G401.6 (cell line): ENCODE results near the gene TRIP6.

Experiments used
- FAIRE-seq: peaks from 2 replicates; lab custom pipeline; 2012; peaks lifted over from hg19 to GRCh38; lab: Jason Lieb, UNC

TRIP6 gene

GRCh38 chr7:100873599-100874299, 6.6 kb downstream of the TRIP6 start:
- FAIRE-seq: no peak

GRCh38 chr7:100874300-100874576, 7.1 kb downstream of the TRIP6 start:
- FAIRE-seq: no peak

GRCh38 chr7:100874577-100875355, 7.6 kb downstream of the TRIP6 start, which contains the start of gene SRRT:
Gene SRRT (plus strand): TSS chr7:100875103. CDS start chr7:100875591, 488 bp downstream.
- FAIRE-seq: peak; percentile 96

- FAIRE-seq: no peak
Measured at GRCh38 chr7:100875356-100875751, 8.2 kb downstream of the TRIP6 start.

GRCh38 chr7:100878013-100878412, 10.8 kb downstream of the TRIP6 start:
- no peak for FAIRE-seq

- FAIRE-seq: no peak
Measured at GRCh38 chr7:100878685-100879084, 11.5 kb downstream of the TRIP6 start.

GRCh38 chr7:100879685-100880261, 12.6 kb downstream of the TRIP6 start:
- FAIRE-seq: no peak

- no peak for FAIRE-seq
Measured at GRCh38 chr7:100880645-100881044, 13.5 kb downstream of the TRIP6 start.

GRCh38 chr7:100881136-100881535, 13.9 kb downstream of the TRIP6 start:
- no peak for FAIRE-seq

GRCh38 chr7:100882201-100882600, 15.0 kb downstream of the TRIP6 start:
- FAIRE-seq: no peak

GRCh38 chr7:100882785-100883526, 15.8 kb downstream of the TRIP6 start:
- FAIRE-seq: no peak

GRCh38 chr7:100884736-100885439, 17.7 kb downstream of the TRIP6 start:
- FAIRE-seq: no peak

GRCh38 chr7:100885440-100886141, 18.4 kb downstream of the TRIP6 start:
- FAIRE-seq: no peak

GRCh38 chr7:100886142-100886935, 19.2 kb downstream of the TRIP6 start:
- no peak for FAIRE-seq

- no peak for FAIRE-seq
Measured at GRCh38 chr7:100886936-100887515, 19.8 kb downstream of the TRIP6 start.

GRCh38 chr7:100887516-100888290, 20.5 kb downstream of the TRIP6 start:
- no peak for FAIRE-seq

GRCh38 chr7:100888291-100888987, 21.3 kb downstream of the TRIP6 start:
- FAIRE-seq: no peak

GRCh38 chr7:100888988-100889750, 22.0 kb downstream of the TRIP6 start, which contains the start of gene UFSP1:
Gene UFSP1 (minus strand): TSS chr7:100889715. CDS start chr7:100889271, 444 bp downstream.
- FAIRE-seq: no peak
